Measurements from ENCODE around the gene GALNT17.

The GALNT17 gene

GRCh38 chr7:71657386-71657785 lies 525.4 kb downstream of the GALNT17 start:
- in situ Hi-C loops (cut with MboI; ENCODE audit: low sequenced_read_pairs), result no loop called here

- in situ Hi-C loops (cut with MboI; ENCODE audit: low sequenced_read_pairs), result no loop called here
Observed at GRCh38 chr7:71659622-71660021, 527.7 kb downstream of the GALNT17 start.

DNA sequence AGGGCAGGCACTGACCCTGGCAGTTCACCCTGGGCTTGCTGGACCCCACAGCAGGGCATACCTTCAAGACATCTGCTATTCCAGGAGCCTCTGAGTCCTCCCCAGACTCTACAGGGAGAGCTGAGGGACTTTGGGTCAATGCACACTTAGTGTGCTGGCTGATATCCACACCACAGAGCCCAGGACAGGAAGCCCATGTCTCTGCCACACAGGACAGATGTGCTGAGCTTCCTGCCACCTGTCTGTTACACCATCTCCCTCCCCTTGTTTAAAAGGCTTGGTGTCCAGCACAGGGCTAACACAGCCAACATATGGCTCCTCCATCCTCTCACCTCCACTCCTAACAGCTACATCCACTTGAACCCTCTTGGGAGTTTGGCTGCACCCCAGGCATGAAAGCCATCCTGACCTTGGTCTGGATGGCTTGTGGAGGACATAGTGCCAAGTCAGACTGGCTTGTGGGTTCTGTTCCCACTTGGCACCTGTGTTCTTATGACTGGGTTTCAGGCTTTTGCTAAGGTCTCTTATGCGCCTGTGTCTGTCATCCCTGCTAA lies 529.8 kb downstream of the GALNT17 start:
- in situ Hi-C loops (cut with MboI; ENCODE audit: low sequenced_read_pairs), result no loop called here

- in situ Hi-C loops (cut with MboI; ENCODE audit: low sequenced_read_pairs), result no loop called here
Observed at GRCh38 chr7:71665716-71666115, 533.8 kb downstream of the GALNT17 start.

DNA sequence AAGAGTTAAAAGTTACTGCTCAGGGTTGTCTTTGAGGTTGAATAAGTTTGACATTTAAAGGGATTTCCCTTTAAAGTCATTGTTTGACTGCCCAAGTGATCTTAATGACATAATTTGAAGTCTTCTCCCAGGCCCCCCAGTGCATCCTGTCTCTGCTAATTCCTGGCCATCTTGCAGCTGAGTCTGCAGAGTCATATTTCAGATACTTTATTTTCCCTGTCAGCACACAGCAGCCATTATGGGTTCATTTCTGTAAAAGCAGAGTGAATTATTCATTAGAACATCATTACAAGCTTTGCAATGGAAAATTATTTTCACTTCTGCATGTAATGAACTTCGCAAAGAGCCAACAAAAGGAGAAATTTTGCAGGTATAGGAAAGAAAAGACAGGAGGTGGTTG lies 536.6 kb downstream of the GALNT17 start:
- in situ Hi-C loops (cut with MboI; ENCODE audit: low sequenced_read_pairs), result no loop called here

GRCh38 chr7:71679480-71679879 lies 547.5 kb downstream of the GALNT17 start:
- in situ Hi-C loops (cut with MboI; ENCODE audit: low sequenced_read_pairs), result no loop called here

GRCh38 chr7:71682181-71682580 lies 550.2 kb downstream of the GALNT17 start:
- in situ Hi-C loops (cut with MboI; ENCODE audit: low sequenced_read_pairs), result no loop called here

DNA sequence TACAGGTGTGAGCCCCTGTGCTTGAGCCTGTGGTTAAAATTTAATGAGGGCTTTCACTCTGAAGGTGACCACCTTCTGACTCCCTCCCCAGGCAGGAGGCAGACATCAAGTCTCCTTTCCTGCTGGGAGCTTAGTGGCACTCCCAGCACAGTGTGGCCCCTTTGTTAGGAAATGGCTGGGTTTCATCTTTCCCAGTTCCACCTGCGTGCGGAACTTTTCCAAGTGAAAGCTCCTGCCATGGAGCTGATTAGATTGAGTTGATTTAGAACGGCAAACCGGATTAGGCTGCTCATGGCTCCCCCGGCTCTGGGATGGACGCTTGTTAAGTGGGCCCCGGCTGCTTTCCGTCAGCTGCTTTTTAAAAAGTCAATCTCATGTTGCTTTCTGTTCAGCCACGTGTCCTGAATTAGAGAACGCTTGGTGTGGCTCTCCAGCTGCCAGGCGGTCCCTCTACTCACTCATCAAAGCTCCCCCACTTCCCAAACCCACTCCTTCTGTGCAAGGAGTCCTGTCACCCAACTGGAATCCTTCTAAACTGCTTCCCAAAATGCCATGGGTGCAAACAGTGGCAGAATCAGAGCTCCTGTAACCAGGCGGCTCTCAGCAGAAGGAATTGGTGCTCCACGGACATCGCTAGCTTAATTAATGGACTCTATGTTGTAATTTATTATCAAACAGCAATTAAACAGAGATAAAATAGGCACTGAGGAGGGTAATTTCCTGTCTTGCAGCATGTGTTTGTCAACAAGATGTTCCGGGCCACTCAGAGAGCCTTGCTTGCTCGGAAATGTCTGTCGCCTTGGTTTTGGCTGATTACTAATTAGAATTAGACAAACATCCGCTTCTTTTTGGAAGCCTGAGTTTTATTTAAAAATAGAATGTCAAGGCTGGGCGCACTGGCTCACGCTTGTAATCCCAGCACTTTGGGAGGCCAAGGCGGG lies 551.2 kb downstream of the GALNT17 start:
- in situ Hi-C loops (cut with MboI; ENCODE audit: low sequenced_read_pairs), result no loop called here

- in situ Hi-C loops (cut with MboI; ENCODE audit: low sequenced_read_pairs), result no loop called here
Observed at GRCh38 chr7:71687286-71687685, 555.3 kb downstream of the GALNT17 start.

DNA sequence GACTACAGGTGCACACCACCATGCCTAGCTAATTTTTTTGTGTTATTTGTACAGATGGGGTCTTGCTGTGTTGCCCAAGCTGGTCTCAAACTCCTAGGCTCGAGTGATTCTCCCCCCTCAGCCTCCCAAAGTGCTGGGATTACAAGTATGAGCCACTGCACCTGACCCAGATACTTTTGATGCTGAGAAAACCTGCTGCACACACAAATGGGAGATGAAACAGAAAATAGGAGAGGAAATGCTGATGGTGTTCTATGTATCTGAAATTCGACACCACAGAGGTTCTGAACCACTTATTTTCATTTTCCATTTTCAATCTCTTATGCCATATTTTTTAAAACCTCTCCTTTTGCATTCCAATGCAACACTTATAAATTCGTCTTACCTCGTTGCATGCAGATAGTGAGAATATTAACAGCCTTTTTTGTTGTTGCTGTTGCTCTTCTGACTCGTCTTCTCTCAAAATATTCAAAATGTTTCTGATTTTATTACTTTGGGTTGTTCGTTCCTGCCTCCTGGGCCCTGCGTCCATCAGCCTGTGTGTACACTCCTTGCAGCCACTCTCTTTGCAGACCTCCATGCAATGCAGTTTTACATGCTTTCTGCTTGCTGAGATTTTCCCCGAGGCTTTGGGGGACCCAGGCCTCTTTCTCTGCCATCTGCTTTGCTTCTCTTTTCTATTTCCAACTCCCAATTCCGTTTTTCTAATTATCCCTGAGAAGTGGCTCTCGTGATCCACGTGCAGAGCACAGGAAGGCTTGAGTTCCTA lies 556.1 kb downstream of the GALNT17 start:
- in situ Hi-C loops (cut with MboI; ENCODE audit: low sequenced_read_pairs), result no loop called here

DNA sequence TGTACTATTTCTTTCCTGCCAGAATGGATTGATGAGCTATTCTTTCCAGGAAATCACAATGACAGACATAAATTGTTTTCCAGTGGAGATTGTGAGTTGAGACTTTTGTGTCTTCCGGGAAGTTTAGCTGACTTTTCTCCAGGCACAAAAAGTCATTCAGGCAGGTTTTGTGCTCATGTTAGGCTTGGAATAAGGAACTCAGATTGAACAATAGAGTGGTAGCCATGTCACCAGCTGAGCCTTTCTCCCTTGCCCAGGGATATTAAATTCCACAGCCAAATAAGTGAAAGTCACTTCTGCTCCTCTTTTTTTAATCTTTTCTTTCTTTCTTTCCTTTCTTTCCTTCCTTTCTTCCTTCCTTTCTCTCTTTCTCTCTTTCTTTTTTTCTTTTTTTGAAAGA lies 559.6 kb downstream of the GALNT17 start:
- in situ Hi-C loops (cut with MboI; ENCODE audit: low sequenced_read_pairs), result no loop called here

DNA sequence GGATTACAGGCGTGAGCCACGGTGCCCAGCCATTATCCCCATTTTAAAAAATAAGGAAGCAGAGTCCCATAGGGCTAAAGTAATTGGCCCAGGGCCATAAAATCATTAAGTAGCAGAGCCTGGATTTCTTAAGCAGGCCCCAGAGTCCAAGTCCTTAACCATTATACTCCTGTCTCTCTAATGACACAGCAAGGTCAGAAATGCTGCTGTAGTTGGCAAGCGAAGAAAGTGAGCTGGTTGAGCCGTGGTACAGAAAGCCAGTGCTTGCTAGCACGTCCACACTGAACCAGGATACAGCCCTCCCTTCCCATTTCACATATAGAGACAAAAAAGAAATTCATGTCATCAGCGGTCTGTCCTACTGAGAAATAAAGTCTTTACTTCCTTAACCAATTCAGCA lies 562.7 kb downstream of the GALNT17 start:
- in situ Hi-C loops (cut with MboI; ENCODE audit: low sequenced_read_pairs), result no loop called here

- in situ Hi-C loops (cut with MboI; ENCODE audit: low sequenced_read_pairs), result no loop called here
Observed at GRCh38 chr7:71695186-71695585, 563.2 kb downstream of the GALNT17 start.

DNA sequence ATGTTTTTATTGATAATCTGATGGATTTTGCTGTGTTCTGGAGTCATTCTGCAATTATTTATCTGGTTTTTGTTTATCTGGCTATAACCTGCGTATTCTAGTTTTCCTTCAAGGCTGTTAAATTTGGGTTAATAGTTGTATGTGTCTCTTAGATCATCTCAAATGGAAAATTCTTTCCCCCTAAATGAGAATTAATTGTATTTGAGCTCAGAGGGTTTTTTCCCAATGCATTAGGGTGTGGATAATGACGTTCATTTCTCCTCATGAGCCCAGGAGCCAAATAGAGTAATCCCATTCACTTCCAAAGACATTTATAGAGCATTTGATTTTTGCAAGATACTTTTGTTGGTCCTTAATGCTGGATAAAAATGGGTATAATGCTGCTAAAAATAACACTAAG lies 564.6 kb downstream of the GALNT17 start:
- in situ Hi-C loops (cut with MboI; ENCODE audit: low sequenced_read_pairs), result no loop called here

- in situ Hi-C loops (cut with MboI; ENCODE audit: low sequenced_read_pairs), result no loop called here
Observed at GRCh38 chr7:71697400-71697799, 565.5 kb downstream of the GALNT17 start.

DNA sequence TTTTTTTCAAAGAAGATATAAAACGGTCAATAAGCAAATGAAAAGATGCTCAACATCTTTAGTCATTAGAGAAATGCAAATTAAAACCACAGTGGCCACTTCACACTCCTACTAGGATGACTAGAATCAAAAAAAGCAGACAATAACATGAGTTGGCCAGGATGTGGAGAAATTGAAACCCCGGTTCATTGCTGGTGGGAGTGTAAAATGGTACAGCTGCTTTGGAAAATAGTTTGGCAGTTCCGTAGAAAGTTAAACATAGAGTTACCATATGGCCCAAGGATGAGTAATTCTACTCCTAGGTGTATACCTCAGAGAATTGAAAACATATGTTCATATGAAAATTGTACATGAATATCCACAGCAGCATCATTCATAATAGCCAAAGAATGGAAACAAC lies 573.3 kb downstream of the GALNT17 start:
- in situ Hi-C loops (cut with MboI; ENCODE audit: low sequenced_read_pairs), result no loop called here

DNA sequence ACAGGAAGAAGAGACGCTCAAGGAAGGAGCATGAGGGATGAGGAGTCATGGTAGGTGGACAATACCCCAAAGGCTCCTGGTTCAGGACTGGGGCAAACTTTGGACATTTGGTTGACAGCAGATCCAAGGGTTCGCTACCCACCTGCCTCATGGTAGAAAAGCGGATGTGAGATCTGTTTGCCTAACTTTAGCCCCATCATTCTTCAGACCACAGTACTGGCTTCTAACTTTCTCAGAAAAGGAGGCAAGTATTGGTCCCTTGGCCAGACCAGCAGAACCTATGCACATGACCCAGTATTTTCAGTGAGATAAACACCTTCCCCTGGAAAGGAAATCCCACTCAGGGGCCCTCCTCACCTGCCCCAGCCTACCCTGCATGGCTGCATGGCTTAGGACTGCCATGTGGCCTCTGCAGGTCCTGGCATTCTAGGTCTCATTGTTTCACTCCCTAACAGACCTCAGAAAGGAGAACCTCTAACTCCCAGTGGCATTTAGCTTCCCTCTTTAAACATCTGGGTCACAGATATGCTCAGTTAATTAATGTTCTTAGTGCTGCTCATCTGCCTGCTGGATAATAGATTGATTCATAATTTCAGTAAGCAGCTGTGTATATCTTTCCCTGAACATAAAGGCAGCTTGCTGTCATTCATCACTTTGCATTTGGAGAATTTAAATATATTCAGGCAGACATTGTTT lies 574.1 kb downstream of the GALNT17 start:
- in situ Hi-C loops (cut with MboI; ENCODE audit: low sequenced_read_pairs), result no loop called here

DNA sequence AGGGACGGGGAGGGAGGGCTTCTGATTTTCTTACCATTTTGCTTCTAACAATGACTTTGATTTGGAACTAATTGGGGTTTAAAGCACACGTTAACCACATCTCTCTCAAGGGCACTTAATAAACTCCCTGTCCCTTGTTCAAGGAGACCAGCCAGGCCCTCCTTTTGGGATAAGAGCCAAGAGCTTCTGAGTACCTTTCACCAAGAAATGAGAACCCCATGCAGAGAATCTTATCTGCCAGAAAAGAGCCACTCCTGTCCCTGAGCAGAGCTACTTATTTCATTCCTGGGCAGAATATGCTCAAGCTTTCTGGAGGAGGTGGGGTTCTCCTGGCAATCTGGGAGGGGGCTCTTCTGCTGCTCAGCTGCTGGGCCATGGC lies 574.6 kb downstream of the GALNT17 start:
- in situ Hi-C loops (cut with MboI; ENCODE audit: low sequenced_read_pairs), result no loop called here

DNA sequence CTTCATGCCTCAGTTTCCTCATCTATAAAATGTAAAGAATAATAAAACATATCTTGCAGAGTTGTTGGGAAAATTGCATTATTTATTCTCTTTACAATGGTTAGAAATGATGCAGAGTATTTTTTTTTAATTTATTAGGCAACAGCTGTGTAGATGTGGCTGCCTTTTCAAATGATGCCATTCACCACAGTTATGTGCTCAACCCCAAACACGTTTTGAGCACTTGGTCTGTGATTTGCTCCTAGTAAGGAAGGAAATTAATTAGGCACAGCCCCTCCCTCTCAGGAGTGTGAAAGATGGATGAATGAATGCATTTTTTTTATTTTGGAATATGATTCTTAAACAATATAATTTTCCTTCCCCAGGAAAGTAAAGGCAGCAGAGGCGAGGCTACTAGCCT lies 575.1 kb downstream of the GALNT17 start:
- in situ Hi-C loops (cut with MboI; ENCODE audit: low sequenced_read_pairs), result no loop called here

- in situ Hi-C loops (cut with MboI; ENCODE audit: low sequenced_read_pairs), result no loop called here
Observed at GRCh38 chr7:71708710-71709109, 576.8 kb downstream of the GALNT17 start.

GRCh38 chr7:71710442-71710841 lies 578.5 kb downstream of the GALNT17 start:
- in situ Hi-C loops (cut with MboI; ENCODE audit: low sequenced_read_pairs), result no loop called here
